ENCODE data around the gene ADAM10. TPM values are rescaled to one million over a fixed set of nuclear protein-coding genes. Genes with fewer than 3 reads are reported as not detected.

Gene ADAM10
- total RNA-seq, 1 experiment from 2014 or later, result 91.3 TPM

- Histone ChIP-seq H3K4me1 (ENCODE audit: insufficient read depth, low read length) (peaks cover 15% of the 10 kb centered on the region), H3K27ac (ENCODE audit: low read length) (no peak overlapping the region), H4K20me1 (ENCODE audit: low read length) (no peaks in the 10 kb centered on the region; the same call in 1 of the 2 replicates), H3K4me3 (ENCODE audit: low read length) (peak overlapping the region; percentile 96), H3K27me3 (ENCODE audit: low read length) (no peaks in the 10 kb centered on the region), H2AFZ (ENCODE audit: low read length) (no peak overlapping the region), H3K4me2 (ENCODE audit: low read length) (peak overlapping the region; percentile 95), H3K9me3 (ENCODE audit: low read length) (no peaks in the 10 kb centered on the region), H3F3A (ENCODE audit: low read length, unreplicated experiment) (no peaks in the 10 kb centered on the region), H3K9ac (ENCODE audit: low read length) (0 out of 2 replicates have a peak overlapping the region, but pooled peaks have one; percentile 80), H3K36me3 (ENCODE audit: low read depth, low read length) (no peaks in the 10 kb centered on the region), H3K9me2 (replicated peaks; ENCODE audit: low read length) (no peaks in the 10 kb centered on the region), H3K79me2 (ENCODE audit: low read length) (peaks cover 46% of the 10 kb centered on the region)
- TF ChIP-seq, protein P1, sequence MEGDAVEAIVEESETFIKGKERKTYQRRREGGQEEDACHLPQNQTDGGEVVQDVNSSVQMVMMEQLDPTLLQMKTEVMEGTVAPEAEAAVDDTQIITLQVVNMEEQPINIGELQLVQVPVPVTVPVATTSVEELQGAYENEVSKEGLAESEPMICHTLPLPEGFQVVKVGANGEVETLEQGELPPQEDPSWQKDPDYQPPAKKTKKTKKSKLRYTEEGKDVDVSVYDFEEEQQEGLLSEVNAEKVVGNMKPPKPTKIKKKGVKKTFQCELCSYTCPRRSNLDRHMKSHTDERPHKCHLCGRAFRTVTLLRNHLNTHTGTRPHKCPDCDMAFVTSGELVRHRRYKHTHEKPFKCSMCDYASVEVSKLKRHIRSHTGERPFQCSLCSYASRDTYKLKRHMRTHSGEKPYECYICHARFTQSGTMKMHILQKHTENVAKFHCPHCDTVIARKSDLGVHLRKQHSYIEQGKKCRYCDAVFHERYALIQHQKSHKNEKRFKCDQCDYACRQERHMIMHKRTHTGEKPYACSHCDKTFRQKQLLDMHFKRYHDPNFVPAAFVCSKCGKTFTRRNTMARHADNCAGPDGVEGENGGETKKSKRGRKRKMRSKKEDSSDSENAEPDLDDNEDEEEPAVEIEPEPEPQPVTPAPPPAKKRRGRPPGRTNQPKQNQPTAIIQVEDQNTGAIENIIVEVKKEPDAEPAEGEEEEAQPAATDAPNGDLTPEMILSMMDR (conservative IDR thresholded peaks at IDR 0.05; ENCODE audit: low read depth, low read length), result no peak
- TF ChIP-seq EZH2phosphoT487 (IDR thresholded peaks at IDR 0.05; ENCODE audit: borderline replicate concordance, low read length) (no peak), EZH2 (IDR thresholded peaks at IDR 0.05; ENCODE audit: low read length, unreplicated experiment) (no peak)
- POLR2A ChIA-PET (ENCODE audit: unreplicated experiment), result interaction anchor here (0.5 kb wide), 1 partner anchor 15 kb away, joined by 3 read pairs; no protein-coding TSS in a partner anchor
- ATAC-seq, result no peak
- intact Hi-C loops (cut with micrococcal nuclease), result loop anchor here (5.0 to 10.0 kb wide), 3 partner anchors 162 to 546 kb away; partner anchors contain the start of gene SLTM
- CTCF ChIA-PET, result no interaction called here
- DNase-seq, result no peak
- no TSS peak for BruUV-seq (replicated peaks)
Observed at GRCh38 chr15:58773024-58773423, 23.5 kb upstream of the ADAM10 start.

DNA sequence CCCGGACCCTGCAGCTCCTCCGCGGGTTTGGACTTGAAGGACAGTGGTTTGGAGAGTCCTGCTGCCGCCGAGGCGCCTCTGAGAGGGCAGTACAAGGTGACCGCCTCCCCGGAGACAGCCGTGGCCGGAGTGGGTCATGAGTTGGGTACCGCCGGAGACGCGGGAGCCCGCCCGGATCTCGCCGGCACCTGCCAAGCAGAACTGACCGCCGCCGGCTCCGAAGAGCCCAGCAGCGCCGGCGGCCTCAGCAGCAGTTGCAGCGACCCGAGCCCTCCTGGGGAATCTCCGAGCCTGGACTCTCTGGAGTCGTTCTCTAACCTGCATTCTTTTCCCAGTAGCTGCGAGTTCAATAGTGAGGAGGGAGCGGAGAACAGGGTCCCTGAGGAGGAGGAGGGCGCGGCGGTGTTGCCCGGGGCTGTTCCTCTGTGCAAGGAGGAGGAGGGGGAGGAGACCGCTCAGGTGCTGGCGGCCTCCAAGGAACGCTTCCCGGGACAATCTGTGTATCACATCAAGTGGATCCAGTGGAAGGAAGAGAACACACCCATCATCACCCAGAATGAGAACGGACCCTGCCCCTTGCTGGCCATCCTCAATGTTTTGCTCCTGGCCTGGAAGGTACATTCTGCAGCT is 22.2 kb upstream of the ADAM10 start:
- H4K20me1 ChIP-seq (ENCODE audit: low read length), result no peaks in the 10 kb centered on the region; the same call in 1 of the 2 replicates
- intact Hi-C loops (cut with micrococcal nuclease), result loop anchor here (1.0 to 10.0 kb wide), 4 partner anchors 21 to 544 kb away; partner anchors contain the start of gene SLTM
- H3K9me2 ChIP-seq (replicated peaks; ENCODE audit: low read length), result no peaks in the 10 kb centered on the region
- peak overlapping the region; percentile 96 for H3K4me3 ChIP-seq (ENCODE audit: low read length)
- H3K9ac ChIP-seq (ENCODE audit: low read length), result peak overlapping the region; percentile 80
- DNase-seq, result peak; percentile 35
- H3K4me1 ChIP-seq (ENCODE audit: insufficient read depth, low read length), result peaks cover 15% of the 10 kb centered on the region
- H3K27me3 ChIP-seq (ENCODE audit: low read length), result no peaks in the 10 kb centered on the region
- no peaks in the 10 kb centered on the region for H3K36me3 ChIP-seq (ENCODE audit: low read depth, low read length)
- ChIA-PET POLR2A (ENCODE audit: unreplicated experiment) (interaction anchor here (0.5 to 1.0 kb wide), 5 partner anchors 22 to 880 kb away, joined by 3 to 12 read pairs (median 3); partner anchors contain the start of gene MYO1E), CTCF (interaction anchor here (0.6 to 1.1 kb wide), 2 partner anchors 63 to 503 kb away, joined by 3 read pairs; no protein-coding TSS in a partner anchor)
- peaks cover 46% of the 10 kb centered on the region for H3K79me2 ChIP-seq (ENCODE audit: low read length)
- peak; percentile 19 for ATAC-seq
- H2AFZ ChIP-seq (ENCODE audit: low read length), result peak overlapping the region; percentile 96
- H3K4me2 ChIP-seq (ENCODE audit: low read length), result peak overlapping the region; percentile 95
- H3K27ac ChIP-seq (ENCODE audit: low read length), result peak overlapping the region; percentile 47
- BruUV-seq (replicated peaks), result no TSS peak
- TF ChIP-seq EZH2phosphoT487 (IDR thresholded peaks at IDR 0.05; ENCODE audit: borderline replicate concordance, low read length) (no peak), EZH2 (IDR thresholded peaks at IDR 0.05; ENCODE audit: low read length, unreplicated experiment) (no peak)
- TF ChIP-seq, protein P1 (conservative IDR thresholded peaks at IDR 0.05; ENCODE audit: low read depth, low read length), result no peak
- H3K9me3 ChIP-seq (ENCODE audit: low read length), result no peaks in the 10 kb centered on the region
- H3F3A ChIP-seq (ENCODE audit: low read length, unreplicated experiment), result no peaks in the 10 kb centered on the region

All from PC-3 (cell line).